ENCODE measurements around the gene ERICH2. TPM values are rescaled to one million over a fixed set of nuclear protein-coding genes. Genes with fewer than 3 reads are reported as not detected.

The ERICH2 gene
- total RNA-seq, 6 experiments from 2014 or later: not detected

DNA sequence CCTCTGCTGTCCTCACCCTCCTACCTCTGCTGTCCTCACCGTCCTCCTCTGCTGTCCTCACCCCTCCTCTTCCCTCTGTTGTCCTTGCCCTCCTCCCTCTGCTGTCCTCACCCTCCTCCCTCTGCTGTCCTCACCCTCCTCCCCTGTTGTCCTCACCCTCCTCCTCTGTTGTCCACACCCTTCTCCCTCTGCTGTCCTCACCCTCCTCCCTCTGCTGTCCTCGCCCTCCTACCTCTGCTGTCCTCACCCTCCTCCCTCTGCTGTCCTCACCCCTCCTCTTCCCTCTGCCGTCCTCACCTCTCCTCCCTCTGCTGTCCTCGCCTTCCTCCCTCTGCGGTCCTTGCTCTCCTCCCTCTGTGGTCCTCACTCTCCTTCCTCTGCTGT, 58.3 kb downstream of the ERICH2 start:
- no peaks in the 10 kb centered on the region for H3K36me3 Mint-ChIP-seq (ENCODE audit: low read depth)
- no peaks in the 10 kb centered on the region; the same call in 1 of the 2 replicates for H3K4me1 Mint-ChIP-seq (ENCODE audit: low read depth)
- DNase-seq: no peak
- H3K9me3 Mint-ChIP-seq: no peaks in the 10 kb centered on the region
- no peak overlapping the region for H3K27ac Mint-ChIP-seq
- peaks cover 50% of the 10 kb centered on the region for H3K27me3 Mint-ChIP-seq (ENCODE audit: insufficient read depth)
- no peak overlapping the region for H3K4me3 Mint-ChIP-seq
- TF ChIP-seq, protein P1, sequence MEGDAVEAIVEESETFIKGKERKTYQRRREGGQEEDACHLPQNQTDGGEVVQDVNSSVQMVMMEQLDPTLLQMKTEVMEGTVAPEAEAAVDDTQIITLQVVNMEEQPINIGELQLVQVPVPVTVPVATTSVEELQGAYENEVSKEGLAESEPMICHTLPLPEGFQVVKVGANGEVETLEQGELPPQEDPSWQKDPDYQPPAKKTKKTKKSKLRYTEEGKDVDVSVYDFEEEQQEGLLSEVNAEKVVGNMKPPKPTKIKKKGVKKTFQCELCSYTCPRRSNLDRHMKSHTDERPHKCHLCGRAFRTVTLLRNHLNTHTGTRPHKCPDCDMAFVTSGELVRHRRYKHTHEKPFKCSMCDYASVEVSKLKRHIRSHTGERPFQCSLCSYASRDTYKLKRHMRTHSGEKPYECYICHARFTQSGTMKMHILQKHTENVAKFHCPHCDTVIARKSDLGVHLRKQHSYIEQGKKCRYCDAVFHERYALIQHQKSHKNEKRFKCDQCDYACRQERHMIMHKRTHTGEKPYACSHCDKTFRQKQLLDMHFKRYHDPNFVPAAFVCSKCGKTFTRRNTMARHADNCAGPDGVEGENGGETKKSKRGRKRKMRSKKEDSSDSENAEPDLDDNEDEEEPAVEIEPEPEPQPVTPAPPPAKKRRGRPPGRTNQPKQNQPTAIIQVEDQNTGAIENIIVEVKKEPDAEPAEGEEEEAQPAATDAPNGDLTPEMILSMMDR (IDR thresholded peaks at IDR 0.05): no peak

DNA sequence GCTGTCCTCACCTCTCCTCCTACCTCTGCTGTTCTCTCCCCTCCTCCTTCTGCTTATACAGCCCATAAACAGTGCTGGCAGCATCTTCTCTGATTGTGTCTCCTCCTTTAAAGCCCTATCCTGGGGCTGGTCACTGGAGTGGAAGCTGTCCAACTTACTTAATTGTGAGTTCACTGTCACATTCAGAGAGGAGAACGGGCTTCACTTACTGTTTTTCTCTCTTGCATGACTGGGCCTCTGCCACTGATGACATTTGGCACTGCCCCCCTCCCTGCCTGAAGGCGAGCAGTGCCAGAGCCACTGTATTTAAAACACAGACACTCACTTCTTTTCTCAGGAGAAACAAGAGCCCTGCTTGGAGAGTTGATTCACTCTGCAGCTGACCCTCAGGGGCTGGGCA, 58.9 kb downstream of the ERICH2 start:
- no peaks in the 10 kb centered on the region for H3K36me3 Mint-ChIP-seq (ENCODE audit: low read depth)
- no peak overlapping the region for H3K4me3 Mint-ChIP-seq
- no peaks in the 10 kb centered on the region; the same call in 1 of the 2 replicates for H3K4me1 Mint-ChIP-seq (ENCODE audit: low read depth)
- TF ChIP-seq, protein P1 (IDR thresholded peaks at IDR 0.05): no peak
- no peak for DNase-seq
- H3K9me3 Mint-ChIP-seq: no peaks in the 10 kb centered on the region
- no peak overlapping the region for H3K27ac Mint-ChIP-seq
- peaks cover 45% of the 10 kb centered on the region for H3K27me3 Mint-ChIP-seq (ENCODE audit: insufficient read depth)

DNA sequence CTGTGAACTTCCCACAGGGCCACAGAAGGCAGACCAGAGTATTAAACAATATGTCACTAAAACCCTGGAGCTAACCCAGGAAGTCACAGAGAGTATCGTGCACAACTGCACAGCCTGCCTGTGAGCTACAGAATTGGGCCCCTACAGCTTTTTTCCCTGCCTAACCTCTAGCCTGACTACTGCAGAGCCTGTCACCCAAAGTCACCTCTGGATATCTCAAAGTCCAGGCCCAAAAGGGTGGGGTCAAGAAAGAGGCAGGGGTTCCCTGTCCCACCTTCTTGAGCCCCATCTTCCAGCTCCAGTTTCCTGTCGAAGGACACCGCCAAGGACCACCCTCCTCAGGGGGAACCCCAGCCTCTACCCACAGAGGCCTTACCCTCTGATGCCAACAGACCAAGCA, 60.0 kb downstream of the ERICH2 start:
- Mint-ChIP-seq H3K4me3 (no peak overlapping the region), H3K27ac (no peak overlapping the region), H3K27me3 (ENCODE audit: insufficient read depth) (peaks cover 39% of the 10 kb centered on the region), H3K4me1 (ENCODE audit: low read depth) (no peaks in the 10 kb centered on the region; the same call in 1 of the 2 replicates), H3K9me3 (no peaks in the 10 kb centered on the region), H3K36me3 (ENCODE audit: low read depth) (no peaks in the 10 kb centered on the region)
- TF ChIP-seq, protein P1 (IDR thresholded peaks at IDR 0.05): no peak
- DNase-seq: no peak

DNA sequence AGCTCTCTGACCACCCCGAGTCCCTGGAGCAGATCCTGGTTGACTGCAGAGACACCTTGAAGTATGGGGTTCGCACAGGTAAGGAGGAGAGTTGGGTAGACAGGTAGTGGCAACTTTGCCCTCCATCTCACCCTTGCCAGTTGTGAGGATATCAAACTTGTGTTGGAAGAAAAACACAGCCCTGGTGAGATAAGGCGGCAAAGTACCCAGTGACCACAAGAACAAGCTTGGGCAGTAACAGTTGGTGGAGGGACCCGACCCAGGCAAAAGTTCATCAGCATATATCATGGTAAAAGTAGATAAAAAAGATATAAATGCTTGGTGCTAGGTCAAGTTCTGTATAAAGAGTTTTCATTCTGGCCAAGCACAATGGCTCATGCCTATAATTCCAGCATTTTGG, 60.9 kb downstream of the ERICH2 start:
- no peak overlapping the region for H3K4me3 Mint-ChIP-seq
- H3K4me1 Mint-ChIP-seq (ENCODE audit: low read depth): no peaks in the 10 kb centered on the region; the same call in 1 of the 2 replicates
- no peak overlapping the region for H3K27ac Mint-ChIP-seq
- H3K36me3 Mint-ChIP-seq (ENCODE audit: low read depth): no peaks in the 10 kb centered on the region
- H3K27me3 Mint-ChIP-seq (ENCODE audit: insufficient read depth): peaks cover 32% of the 10 kb centered on the region
- H3K9me3 Mint-ChIP-seq: no peaks in the 10 kb centered on the region
- no peak for DNase-seq
- TF ChIP-seq, protein P1 (IDR thresholded peaks at IDR 0.05): no peak

DNA sequence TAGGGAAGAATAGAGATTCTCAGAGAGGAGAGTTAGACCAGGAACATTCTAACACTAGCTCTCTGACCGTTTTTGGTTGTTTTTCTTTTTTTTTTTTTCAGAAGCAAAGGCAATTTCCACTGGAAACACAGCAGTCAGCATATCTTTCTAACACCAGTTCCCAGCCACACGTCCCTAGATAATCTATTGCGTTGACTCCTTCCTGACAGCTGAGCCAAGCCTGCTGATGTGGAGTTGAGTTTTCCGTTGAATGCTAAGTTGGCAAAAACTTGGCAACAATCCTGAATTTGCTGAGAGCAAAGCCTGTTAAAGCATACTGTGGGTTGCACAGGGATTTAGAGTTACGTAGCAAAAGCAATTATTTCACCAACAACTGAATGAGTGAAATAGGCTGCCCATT, 65.8 kb downstream of the ERICH2 start:
- no peak overlapping the region for H3K4me3 Mint-ChIP-seq
- no peaks in the 10 kb centered on the region for H3K36me3 Mint-ChIP-seq (ENCODE audit: low read depth)
- no peak for DNase-seq
- H3K9me3 Mint-ChIP-seq: no peaks in the 10 kb centered on the region
- H3K27me3 Mint-ChIP-seq (ENCODE audit: insufficient read depth): peaks cover 18% of the 10 kb centered on the region
- H3K27ac Mint-ChIP-seq: no peak overlapping the region
- TF ChIP-seq, protein P1 (IDR thresholded peaks at IDR 0.05): no peak
- H3K4me1 Mint-ChIP-seq (ENCODE audit: low read depth): no peaks in the 10 kb centered on the region; the same call in 1 of the 2 replicates

DNA sequence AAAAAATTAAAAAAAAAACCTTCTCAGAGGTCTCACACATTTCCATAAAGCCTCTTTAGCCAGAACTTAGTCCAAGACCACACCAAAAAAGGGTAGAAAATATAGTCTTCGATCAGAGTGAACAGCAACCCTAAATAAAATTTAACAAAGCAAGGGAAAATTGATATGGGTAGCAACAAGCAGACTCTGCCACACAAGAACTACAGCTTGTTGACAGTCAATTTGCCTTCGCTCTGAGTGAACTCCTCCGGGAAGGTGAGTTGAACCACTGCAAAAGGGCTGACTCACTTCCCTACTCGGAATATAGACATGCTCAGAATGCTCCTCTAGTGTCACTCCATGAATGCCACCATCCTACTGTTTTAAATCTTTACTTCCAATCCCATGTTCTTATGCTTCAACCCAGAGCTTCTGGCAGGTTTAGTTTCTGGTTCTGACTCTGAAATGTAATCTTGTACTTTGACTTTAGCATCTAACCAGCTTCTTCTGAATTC, 70.6 kb downstream of the ERICH2 start:
- H3K27me3 Mint-ChIP-seq (ENCODE audit: insufficient read depth): peaks cover 17% of the 10 kb centered on the region
- no peaks in the 10 kb centered on the region for H3K36me3 Mint-ChIP-seq (ENCODE audit: low read depth)
- H3K4me1 Mint-ChIP-seq (ENCODE audit: low read depth): peaks cover 25% of the 10 kb centered on the region
- no peaks in the 10 kb centered on the region for H3K9me3 Mint-ChIP-seq
- H3K27ac Mint-ChIP-seq: no peak overlapping the region
- TF ChIP-seq, protein P1 (IDR thresholded peaks at IDR 0.05): no peak
- no peak overlapping the region for H3K4me3 Mint-ChIP-seq
- DNase-seq: no peak
